GM19452 (cell line): ENCODE data around the gene AIG1.
"Not testable (repeated sequence)": the region's sequence is repeated elsewhere in the genome, so short reads cannot be mapped to it uniquely, and the experiment has no call there.

Experiments used
- ATAC-seq: cut with Tn5 transposase; IDR thresholded peaks from one replicate; pipeline ENCODE4 v1.9.1; 2021; ENCODE audit not compliant: unreplicated experiment

The AIG1 gene

DNA sequence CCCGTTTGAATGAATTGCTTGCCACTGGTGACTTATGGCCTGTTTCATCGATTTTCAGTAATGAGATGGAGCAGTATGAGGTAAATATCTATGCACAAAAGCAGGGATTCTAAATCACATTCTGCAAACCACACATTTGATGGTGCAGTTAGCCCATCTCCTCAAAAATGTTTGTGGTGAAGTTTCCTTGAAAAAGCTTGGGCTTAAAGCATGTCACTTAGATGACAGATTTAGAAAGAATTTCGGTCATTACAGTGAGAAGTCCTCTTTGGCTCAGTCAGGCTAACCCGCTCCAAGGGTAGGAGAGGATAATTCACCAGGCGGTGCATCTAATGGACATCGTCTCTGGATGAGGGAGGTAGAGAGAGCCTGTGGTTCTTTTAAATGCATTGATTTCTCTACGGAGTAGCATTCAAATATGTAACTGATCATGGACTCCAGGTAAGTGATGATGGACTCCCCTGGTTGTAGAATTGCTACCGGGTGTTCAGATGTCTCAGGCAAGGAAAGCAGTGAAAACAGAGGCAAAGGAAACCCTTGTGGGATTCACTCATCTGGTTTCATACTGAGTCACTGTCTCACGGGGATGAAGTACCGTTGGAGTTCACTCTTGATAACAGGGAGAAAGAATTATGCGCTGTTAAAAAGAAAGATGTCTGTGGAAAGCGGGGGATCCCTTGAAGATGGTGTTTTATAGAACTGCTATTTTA is 65.3 kb downstream of the AIG1 start:
- no peak for ATAC-seq

GRCh38 chr6:143126574-143126941 is 65.9 kb downstream of the AIG1 start:
- ATAC-seq = no peak

DNA sequence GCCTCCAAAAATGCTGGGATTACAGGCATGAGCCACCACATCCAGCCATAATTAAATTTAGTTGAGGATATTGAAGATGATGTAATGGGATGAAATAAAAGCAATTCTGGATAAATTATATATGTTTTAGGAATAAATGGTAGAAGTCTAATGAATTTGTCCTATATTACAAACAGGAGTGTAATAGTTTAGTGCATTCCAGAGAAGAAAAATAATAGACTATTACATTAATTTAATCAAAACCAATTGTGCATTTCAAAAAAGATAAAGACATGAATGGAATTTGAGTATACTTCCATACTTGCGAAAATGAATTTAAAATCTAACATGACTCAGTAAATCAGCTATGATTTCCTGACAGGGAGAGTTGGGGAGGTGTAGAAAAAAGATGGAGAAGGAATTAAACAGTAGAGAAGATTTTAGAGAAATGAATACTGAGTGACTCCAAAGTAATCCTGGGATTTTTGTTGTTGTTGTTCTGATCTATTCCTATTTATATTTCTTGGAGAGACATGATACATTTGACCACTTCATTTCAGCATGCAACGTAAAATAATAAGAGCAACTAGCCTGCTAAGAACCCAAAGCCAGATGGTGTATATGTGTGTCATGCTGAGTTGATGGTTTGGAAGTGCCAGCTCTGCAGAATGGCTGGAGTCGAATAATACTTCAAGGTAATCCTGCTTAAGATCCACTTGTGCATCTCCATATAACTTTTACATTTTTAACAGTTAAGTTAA is 67.4 kb downstream of the AIG1 start:
- ATAC-seq = no peak

DNA sequence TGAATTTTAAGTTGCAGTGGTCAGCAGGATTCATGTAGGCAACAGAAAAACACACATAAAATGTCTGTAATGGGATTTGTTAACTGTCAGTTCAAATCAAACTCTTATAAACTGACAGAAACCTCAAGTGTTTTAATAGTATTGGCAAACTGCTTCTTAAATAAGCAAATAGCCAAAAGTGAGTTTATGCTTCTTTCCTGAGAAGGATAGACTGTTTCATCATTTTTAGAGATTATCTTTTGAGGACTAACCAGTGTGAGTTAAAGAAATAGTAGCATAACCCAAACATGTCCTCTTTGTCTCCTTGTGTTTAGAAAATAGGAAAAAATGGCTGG is 68.0 kb downstream of the AIG1 start:
- ATAC-seq = no peak

GRCh38 chr6:143130928-143131327 is 70.2 kb downstream of the AIG1 start:
- no peak for ATAC-seq

DNA sequence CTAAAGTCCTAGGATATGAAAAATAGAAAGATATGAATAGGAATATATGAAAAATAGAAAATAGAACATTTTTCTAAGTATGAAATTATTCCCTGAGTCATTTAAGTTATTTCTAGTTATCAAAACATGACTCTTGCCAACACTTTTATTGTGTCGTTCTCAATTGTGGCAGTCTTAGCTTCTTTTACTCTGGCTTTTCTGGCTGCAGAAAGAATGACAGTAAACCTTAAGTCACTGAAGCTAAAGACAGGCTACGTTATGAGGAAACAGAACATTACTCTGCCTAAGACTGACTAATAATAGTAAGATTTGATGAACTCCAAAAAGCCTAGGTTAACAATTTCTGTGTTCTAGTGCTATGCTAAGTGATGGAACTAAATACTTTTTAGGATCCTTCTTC is 74.6 kb downstream of the AIG1 start:
- ATAC-seq = no peak

DNA sequence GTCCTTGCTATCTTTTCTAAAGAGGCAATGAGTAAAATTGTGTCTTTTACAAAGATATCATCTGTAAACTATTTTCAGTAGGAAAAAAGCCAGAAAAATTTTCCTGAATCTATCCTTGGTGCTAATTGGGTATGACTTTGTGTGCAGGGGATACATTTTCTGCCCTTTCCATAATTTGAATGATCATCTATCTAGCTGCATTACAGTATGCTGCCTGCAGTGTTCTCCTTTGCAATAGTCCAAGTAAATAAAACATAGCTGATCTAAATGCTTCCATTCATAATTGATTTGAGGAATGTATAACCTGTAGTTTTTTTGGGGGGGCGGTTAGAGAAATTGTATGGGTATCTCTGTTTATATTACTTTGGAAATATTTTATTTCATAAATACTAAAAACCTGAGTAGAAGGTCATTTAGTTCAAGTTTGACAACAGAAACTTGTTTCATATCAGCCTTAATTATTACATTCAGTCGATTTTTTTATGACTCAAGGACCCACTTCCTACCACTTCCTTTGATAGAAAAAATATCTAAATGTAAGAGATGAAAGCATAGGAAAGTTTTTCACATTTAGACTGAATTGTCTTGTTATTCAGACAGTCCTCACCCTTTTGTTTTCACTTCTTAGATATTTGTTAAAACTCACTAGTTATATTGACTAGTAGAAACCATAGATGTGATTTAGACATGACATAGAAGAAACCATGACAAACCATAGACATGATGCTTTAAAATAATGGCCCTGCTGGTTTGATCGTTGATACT is 75.3 kb downstream of the AIG1 start:
- no peak for ATAC-seq

- no peak for ATAC-seq
Observed at GRCh38 chr6:143136647-143137046, 76.0 kb downstream of the AIG1 start.

- no peak for ATAC-seq
Observed at GRCh38 chr6:143139239-143139784, 78.6 kb downstream of the AIG1 start.

DNA sequence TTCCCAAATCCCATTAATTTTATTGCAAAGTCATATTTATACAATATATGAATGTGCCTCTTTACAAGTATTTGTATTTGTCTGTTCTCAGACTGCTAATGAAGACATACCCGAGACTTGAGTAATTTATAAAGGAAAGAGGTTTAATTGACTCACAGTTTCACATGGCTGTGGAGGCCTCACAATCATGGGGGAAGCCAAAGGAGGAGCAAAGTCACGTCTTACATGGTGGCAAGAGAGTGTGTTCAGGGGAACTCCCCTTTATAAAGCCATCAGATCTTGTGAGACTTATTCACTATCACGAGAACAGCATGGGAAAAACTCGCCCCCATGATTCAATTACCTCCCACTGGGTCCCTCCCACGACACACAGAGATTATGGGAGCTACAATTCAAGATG is 79.2 kb downstream of the AIG1 start:
- ATAC-seq = not testable (repeated sequence)

- no peak for ATAC-seq
Observed at GRCh38 chr6:143140767-143141166, 80.1 kb downstream of the AIG1 start.

DNA sequence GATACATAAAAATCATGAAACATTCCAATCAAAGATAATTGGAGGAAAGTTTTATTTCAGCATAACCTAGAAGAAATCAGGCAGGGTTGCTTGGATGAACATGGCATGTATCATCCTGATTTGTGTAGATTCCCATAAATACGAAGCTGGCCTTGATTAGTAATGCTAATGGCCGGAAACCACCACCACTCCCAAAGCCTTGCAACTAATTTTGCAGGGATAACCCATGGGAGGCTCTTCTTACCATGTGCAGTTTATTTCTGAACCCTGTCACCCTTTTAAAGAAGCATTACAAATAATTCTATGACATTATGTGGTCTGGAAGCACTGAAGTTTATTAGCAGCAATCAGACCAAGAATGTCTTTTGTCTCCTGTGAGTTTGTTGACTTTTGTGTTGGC is 80.8 kb downstream of the AIG1 start:
- ATAC-seq = no peak

DNA sequence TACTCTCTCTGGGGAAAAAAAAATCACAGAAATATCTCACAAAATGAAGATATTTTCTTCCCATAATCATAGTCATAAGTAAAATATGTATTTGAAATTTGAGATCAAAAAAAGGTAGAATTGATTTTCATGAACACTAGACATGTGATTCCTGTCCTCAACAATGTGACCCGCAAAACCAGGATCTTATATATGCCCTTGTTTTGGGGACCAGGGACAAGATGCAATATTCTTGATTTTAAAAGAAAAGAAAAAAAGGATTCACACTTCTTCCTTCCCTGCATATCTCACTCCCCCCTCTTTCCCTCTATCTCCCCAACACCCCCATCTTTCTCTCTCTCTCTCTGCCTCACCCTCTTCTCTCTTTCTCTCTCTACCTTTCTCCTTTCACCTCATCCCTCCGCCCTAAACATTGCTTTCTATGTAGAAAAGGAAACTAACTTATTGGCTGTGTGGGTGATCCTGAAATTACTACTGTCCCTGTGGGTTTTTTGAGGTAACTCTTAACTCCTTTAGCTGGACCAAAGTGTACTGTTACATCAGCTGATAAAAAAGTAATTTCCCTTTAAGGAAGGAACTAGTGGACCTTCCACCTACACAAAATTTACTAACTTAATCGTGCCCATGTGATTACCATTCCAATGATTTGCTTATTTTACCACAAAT is 85.6 kb downstream of the AIG1 start:
- ATAC-seq = no peak

- no peak for ATAC-seq
Observed at GRCh38 chr6:143149771-143150170, 89.1 kb downstream of the AIG1 start.

DNA sequence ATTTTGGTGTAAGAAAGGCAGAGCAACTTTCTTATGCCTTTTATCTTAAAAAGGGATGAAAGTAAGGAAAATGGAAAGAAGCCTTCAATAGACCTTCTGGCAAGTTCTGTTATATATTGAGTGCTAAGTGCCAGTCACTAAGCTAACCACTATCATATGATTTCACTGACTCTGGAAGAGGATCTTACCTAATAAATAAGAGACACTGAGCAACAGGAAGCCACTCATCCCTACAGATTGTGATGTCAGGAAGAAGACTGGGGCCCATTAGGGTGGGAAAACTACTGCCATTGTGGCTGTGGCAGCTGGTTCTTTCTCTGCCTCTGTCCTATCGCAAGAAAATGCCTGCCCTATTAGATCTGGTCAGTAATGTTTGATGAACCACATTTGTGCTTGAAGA is 89.6 kb downstream of the AIG1 start:
- ATAC-seq = no peak

DNA sequence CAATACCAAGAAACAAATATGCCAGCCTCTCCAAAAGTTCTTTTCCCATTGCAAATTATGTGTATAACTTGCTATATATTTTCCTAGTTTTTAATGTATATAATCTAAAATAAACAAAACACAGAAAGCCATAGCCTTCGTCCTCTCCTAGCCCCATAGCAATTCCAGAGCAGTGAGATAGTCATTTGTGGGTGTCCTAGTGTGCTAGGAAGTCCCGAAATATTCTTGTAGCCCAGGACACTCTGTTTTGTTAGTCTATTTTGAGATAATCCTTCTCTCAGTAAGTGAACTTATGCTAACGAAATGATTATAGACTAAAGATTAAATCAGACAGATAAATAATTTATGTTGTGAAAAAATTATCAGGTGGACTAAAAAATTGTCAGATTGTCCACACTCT is 90.7 kb downstream of the AIG1 start:
- ATAC-seq = no peak

GRCh38 chr6:143155681-143156080 is 95.0 kb downstream of the AIG1 start:
- ATAC-seq = no peak

GRCh38 chr6:143157131-143157530 is 96.4 kb downstream of the AIG1 start:
- no peak for ATAC-seq

- no peak for ATAC-seq
Observed at GRCh38 chr6:143158113-143158581, 97.5 kb downstream of the AIG1 start.

DNA sequence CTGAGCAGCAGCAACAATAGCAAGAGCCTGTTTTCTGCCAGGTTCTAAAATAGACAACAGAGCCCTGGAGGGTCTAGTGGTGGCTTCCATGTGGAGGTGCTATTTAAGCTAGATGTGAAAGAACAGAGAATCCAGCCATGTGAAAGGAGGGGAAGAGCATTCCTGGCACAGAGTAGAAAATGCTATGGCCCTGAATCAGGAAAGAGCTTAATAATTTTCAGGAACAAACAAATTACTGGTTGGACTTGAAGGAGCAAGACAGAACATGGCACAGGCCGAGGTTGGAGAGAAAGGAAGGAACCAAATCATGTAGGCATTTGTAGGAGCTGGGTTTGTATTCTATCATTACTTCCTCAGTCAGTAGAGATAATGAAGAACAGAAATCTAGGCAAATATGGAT is 98.3 kb downstream of the AIG1 start:
- no peak for ATAC-seq

DNA sequence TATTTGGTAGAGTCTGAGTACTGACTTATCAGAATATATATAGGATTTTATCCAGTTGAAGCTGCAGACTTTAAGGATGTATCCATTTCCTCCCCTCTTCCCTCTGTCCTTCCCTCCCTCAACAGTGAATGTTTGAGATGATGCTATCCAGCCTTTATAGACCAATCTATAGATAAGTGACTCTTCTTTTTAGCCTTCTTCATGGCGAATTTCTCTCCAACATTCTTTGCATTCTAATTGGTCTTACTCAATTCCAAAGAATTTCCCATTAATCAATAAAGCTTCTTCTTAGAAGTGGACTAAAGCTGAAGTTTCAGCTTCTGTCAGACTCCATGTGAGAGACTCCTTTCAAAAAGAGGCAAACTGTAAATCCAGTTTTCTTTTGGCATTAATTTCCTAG is 99.3 kb downstream of the AIG1 start:
- no peak for ATAC-seq
